Panc1 (cell line): ENCODE measurements around the gene DOCK3.
"Not testable (repeated sequence)": the region's sequence is repeated elsewhere in the genome, so short reads cannot be mapped to it uniquely, and the experiment has no call there.

ENCODE experiments used
- SIN3A ChIP-seq: IDR thresholded peaks from 2 replicates; pipeline ENCODE4 v1.6.1; 2012; ENCODE audit warnings: low read depth, mild to moderate bottlenecking, low read length, moderate library complexity, borderline replicate concordance; ENCODE audit not compliant: insufficient read depth
- TCF7L2 ChIP-seq: IDR thresholded peaks from 2 replicates; pipeline ENCODE4 v1.6.1; 2011; ENCODE audit warnings: mild to moderate bottlenecking, low read depth, low read length, inconsistent platforms
- TF ChIP-seq, protein P1 (sequence below): fragments of 450-650 bp; IDR thresholded peaks from 2 replicates; pipeline ENCODE4 v1.5.1; 2017; ENCODE audit warnings: mild to moderate bottlenecking

DNA sequence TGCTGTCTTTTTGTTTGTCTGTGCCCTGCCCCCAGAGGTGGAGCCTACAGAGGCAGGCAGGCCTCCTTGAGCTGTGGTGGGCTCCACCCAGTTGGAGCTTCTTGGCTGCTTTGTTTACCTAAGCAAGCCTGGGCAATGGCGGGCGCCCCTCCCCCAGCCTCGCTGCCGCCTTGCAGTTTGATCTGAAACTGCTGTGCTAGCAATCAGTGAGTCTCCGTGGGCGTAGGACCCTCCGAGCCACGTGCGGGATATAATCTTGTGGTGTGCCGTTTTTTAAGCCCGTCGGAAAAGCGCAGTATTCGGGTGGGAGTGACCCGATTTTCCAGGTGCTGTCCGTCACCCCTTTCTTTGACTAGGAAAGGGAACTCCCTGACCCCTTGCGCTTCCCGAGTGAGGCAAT lies 303.9 kb downstream of the DOCK3 start:
- TF ChIP-seq SIN3A, TCF7L2: not testable (repeated sequence)
- TF ChIP-seq, protein P1, sequence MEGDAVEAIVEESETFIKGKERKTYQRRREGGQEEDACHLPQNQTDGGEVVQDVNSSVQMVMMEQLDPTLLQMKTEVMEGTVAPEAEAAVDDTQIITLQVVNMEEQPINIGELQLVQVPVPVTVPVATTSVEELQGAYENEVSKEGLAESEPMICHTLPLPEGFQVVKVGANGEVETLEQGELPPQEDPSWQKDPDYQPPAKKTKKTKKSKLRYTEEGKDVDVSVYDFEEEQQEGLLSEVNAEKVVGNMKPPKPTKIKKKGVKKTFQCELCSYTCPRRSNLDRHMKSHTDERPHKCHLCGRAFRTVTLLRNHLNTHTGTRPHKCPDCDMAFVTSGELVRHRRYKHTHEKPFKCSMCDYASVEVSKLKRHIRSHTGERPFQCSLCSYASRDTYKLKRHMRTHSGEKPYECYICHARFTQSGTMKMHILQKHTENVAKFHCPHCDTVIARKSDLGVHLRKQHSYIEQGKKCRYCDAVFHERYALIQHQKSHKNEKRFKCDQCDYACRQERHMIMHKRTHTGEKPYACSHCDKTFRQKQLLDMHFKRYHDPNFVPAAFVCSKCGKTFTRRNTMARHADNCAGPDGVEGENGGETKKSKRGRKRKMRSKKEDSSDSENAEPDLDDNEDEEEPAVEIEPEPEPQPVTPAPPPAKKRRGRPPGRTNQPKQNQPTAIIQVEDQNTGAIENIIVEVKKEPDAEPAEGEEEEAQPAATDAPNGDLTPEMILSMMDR: not testable (repeated sequence)
